WTC11 (cell line): ENCODE measurements around the gene CYP1A2.

ENCODE experiments used
- CREB1 ChIP-seq: sonication (generic); formaldehyde crosslinking; IDR thresholded peaks from 2 replicates; pipeline ENCODE4 v1.8.0; 2023; ENCODE audit warnings: mild to moderate bottlenecking, missing genetic modification reagents
- ESRRA ChIP-seq: sonication (generic); formaldehyde crosslinking; IDR thresholded peaks from 2 replicates; pipeline ENCODE4 v1.8.1; 2022; ENCODE audit warnings: mild to moderate bottlenecking, missing genetic modification reagents, borderline replicate concordance
- ZNF416 ChIP-seq: fragments of 250-450 bp; sonication (Bioruptor Pico); IDR thresholded peaks from 2 replicates; pipeline ENCODE4 v1.9.0; 2021; ENCODE audit warnings: mild to moderate bottlenecking, inconsistent platforms
- TF ChIP-seq, protein P1 (sequence below): fragments of 200-600 bp; IDR thresholded peaks from 2 replicates; pipeline ENCODE4 v1.8.0; 2022; ENCODE audit warnings: antibody characterized with exemption
- TF ChIP-seq, protein P2 (sequence below): sonication (generic); formaldehyde crosslinking; conservative IDR thresholded peaks from 2 replicates; pipeline ENCODE4 v1.8.1; 2023; ENCODE audit warnings: mild to moderate bottlenecking, low read depth, missing genetic modification reagents, moderate library complexity
- TF ChIP-seq, protein P3 (sequence below): sonication (generic); formaldehyde crosslinking; IDR thresholded peaks from 2 replicates; pipeline ENCODE4 v1.8.1; 2023; ENCODE audit warnings: mild to moderate bottlenecking, missing genetic modification reagents

DNA sequence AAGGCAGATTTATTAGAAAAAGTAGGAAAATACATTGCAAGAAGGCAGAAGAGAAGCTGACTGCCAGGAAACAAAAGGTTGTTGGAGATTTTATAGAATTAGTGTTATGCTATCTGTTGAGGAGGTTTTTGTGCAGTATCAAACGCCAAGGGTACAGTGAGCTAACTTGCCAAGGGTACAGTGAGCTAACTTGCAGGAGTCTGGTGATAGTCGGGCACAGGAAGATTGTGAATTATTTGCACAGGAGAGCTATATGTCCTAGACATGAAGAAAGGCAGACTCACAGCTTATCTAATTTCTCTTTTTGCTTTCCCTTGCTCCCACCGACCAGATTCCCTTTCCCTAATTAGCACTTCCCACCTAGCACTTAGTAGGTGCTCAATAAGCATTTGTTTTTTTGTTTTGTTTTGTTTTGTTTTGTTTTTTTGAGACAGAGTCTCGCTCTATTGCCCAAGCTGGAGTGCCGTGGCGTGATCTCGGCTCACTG, 30.6 kb downstream of the CYP1A2 start:
- TF ChIP-seq ZNF416 (no peak), ESRRA (CRISPR knock-in tag) (no peak), CREB1 (CRISPR knock-in tag) (no peak)
- TF ChIP-seq, protein P1, sequence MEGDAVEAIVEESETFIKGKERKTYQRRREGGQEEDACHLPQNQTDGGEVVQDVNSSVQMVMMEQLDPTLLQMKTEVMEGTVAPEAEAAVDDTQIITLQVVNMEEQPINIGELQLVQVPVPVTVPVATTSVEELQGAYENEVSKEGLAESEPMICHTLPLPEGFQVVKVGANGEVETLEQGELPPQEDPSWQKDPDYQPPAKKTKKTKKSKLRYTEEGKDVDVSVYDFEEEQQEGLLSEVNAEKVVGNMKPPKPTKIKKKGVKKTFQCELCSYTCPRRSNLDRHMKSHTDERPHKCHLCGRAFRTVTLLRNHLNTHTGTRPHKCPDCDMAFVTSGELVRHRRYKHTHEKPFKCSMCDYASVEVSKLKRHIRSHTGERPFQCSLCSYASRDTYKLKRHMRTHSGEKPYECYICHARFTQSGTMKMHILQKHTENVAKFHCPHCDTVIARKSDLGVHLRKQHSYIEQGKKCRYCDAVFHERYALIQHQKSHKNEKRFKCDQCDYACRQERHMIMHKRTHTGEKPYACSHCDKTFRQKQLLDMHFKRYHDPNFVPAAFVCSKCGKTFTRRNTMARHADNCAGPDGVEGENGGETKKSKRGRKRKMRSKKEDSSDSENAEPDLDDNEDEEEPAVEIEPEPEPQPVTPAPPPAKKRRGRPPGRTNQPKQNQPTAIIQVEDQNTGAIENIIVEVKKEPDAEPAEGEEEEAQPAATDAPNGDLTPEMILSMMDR: no peak
- TF ChIP-seq, protein P2, sequence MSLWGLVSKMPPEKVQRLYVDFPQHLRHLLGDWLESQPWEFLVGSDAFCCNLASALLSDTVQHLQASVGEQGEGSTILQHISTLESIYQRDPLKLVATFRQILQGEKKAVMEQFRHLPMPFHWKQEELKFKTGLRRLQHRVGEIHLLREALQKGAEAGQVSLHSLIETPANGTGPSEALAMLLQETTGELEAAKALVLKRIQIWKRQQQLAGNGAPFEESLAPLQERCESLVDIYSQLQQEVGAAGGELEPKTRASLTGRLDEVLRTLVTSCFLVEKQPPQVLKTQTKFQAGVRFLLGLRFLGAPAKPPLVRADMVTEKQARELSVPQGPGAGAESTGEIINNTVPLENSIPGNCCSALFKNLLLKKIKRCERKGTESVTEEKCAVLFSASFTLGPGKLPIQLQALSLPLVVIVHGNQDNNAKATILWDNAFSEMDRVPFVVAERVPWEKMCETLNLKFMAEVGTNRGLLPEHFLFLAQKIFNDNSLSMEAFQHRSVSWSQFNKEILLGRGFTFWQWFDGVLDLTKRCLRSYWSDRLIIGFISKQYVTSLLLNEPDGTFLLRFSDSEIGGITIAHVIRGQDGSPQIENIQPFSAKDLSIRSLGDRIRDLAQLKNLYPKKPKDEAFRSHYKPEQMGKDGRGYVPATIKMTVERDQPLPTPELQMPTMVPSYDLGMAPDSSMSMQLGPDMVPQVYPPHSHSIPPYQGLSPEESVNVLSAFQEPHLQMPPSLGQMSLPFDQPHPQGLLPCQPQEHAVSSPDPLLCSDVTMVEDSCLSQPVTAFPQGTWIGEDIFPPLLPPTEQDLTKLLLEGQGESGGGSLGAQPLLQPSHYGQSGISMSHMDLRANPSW (CRISPR knock-in tag): no peak
- TF ChIP-seq, protein P3, sequence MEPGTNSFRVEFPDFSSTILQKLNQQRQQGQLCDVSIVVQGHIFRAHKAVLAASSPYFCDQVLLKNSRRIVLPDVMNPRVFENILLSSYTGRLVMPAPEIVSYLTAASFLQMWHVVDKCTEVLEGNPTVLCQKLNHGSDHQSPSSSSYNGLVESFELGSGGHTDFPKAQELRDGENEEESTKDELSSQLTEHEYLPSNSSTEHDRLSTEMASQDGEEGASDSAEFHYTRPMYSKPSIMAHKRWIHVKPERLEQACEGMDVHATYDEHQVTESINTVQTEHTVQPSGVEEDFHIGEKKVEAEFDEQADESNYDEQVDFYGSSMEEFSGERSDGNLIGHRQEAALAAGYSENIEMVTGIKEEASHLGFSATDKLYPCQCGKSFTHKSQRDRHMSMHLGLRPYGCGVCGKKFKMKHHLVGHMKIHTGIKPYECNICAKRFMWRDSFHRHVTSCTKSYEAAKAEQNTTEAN (CRISPR knock-in tag): no peak
